GM10266 (cell line): ENCODE results near the gene CADPS.

Experiments
- DNase-seq: peaks from one replicate; pipeline ENCODE4 v3.0.0; 2012; ENCODE audit errors: extremely low spot score
- CTCF ChIP-seq: IDR thresholded peaks from 2 replicates; pipeline ENCODE4 v1.5.1; 2012; ENCODE audit warnings: mild to moderate bottlenecking, low read depth; ENCODE audit not compliant: control insufficient read depth, insufficient read depth; ENCODE audit errors: missing control alignments

The CADPS gene

GRCh38 chr3:62497156-62497555, 378.1 kb downstream of the CADPS start:
- TF ChIP-seq CTCF = no peak
- DNase-seq = no peak

- no peak for TF ChIP-seq CTCF
- no peak for DNase-seq
Observed at GRCh38 chr3:62496503-62496902, 378.7 kb downstream of the CADPS start.

- no peak for DNase-seq
- TF ChIP-seq CTCF = no peak
Observed at GRCh38 chr3:62493109-62493801, 382.0 kb downstream of the CADPS start.

GRCh38 chr3:62482961-62483360, 392.3 kb downstream of the CADPS start:
- TF ChIP-seq CTCF = no peak
- no peak for DNase-seq

GRCh38 chr3:62481962-62482361, 393.3 kb downstream of the CADPS start:
- no peak for DNase-seq
- TF ChIP-seq CTCF = no peak

GRCh38 chr3:62480056-62480455, 395.2 kb downstream of the CADPS start:
- no peak for TF ChIP-seq CTCF
- no peak for DNase-seq

GRCh38 chr3:62479326-62479725, 395.9 kb downstream of the CADPS start:
- DNase-seq = no peak
- TF ChIP-seq CTCF = no peak
